Activated T-cell treated with anti-CD3 and anti-CD28 coated beads, Interleukin-2, amount 50 U/mL, for 4 hours (primary cell): Measurements from ENCODE around the gene ATN1. TPM values are rescaled to one million over a fixed set of nuclear protein-coding genes. Genes with fewer than 3 reads are reported as not detected.

Experiments used
- ATAC-seq, 2 donors: fragments of 200-7000 bp; cut with Tn5 transposase; one replicate each; pipeline ENCODE4 v1.10.0; 2021
- DNase-seq: peaks from one replicate; pipeline ENCODE4 v3.0.0-alpha.2; 2020
- H3K27me3 Mint-ChIP-seq: one replicate; pipeline ENCODE4 v1.8.0; 2021; ENCODE audit warnings: low read depth, mixed read lengths
- H3K36me3 Mint-ChIP-seq: one replicate; pipeline ENCODE4 v1.8.0; 2022; ENCODE audit warnings: mixed read lengths; ENCODE audit not compliant: insufficient read depth
- H3K4me1 Mint-ChIP-seq: one replicate; pipeline ENCODE4 v1.8.0; 2021; ENCODE audit warnings: low read depth, mixed read lengths
- H3K4me3 Mint-ChIP-seq: one replicate; pipeline ENCODE4 v1.8.0; 2021; ENCODE audit warnings: mild to moderate bottlenecking, moderate library complexity, mixed read lengths
- H3K9me3 Mint-ChIP-seq: one replicate; pipeline ENCODE4 v1.8.0; 2021; ENCODE audit warnings: mixed read lengths
- total RNA-seq, 3 donors: library from RNA; stranded (reverse); gene quantifications; one replicate each; pipeline ENCODE4 v1.2.1, GENCODE V29; 2021

Gene ATN1
- total RNA-seq, 3 donors from 2014 or later, result 65.8 to 73.9 (median 70.7) TPM

DNA sequence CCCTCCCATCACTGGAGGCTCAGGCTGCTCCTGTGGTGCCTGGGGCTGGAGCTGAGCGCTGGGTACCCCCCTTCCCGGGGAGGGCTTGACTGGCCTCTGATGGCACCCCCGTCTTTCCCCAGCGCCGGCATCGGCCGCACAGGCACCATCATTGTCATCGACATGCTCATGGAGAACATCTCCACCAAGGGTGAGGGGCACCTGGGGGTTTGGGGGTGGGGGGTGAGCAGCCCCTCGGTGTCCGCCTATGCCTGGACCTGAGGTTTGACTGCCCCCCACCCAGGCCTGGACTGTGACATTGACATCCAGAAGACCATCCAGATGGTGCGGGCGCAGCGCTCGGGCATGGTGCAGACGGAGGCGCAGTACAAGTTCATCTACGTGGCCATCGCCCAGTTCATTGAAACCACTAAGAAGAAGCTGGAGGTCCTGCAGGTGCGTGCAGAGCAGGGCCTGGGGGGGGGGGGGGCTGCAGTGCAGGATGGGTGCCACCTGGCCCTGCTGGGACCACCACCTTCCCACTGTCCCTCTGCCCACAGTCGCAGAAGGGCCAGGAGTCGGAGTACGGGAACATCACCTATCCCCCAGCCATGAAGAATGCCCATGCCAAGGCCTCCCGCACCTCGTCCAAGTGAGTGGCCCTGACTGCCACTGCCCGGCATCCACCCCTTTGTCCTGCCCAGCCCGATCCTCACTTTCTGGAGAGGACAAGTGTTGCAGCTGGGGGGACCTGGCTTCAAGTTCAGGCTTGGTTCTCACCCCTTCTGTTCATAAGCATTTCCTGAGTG, 32.2 kb downstream of the ATN1 start:
- Mint-ChIP-seq H3K36me3 (peaks cover 36% of the 10 kb centered on the region), H3K27me3 (no peaks in the 10 kb centered on the region), H3K4me3 (peak overlapping the region; percentile 91), H3K9me3 (no peaks in the 10 kb centered on the region), H3K4me1 (peaks cover 85% of the 10 kb centered on the region)
- DNase-seq, result no peak
- ATAC-seq, result no peak

DNA sequence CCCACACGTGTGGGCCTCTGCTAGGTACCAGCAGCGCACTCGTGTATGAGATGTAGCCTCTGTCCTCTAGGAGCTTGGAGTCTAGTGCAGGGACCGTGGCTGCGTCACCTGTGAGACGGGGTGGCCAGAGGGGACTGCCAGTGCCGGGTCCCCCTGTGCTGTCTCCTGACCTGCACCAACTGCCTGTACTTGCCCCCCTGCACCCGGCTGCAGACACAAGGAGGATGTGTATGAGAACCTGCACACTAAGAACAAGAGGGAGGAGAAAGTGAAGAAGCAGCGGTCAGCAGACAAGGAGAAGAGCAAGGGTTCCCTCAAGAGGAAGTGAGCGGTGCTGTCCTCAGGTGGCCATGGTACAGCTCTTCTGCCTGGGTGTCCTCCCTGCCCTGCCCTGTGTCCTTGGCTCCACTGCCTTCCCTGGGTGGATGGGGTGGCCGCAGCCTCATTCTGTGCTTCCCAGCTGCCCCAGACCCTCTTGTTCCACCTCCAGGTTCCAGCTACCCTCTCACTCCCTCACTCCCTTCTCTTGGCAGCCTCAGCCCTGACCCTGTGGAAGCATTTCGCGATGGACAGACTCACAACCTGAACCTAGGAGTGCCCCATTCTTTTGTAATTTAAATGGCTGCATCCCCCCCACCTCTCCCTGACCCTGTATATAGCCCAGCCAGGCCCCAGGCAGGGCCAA, 33.0 kb downstream of the ATN1 start:
- ATAC-seq, result peak in 1 of 2 donors; percentile 2
- no peak for DNase-seq
- peaks cover 86% of the 10 kb centered on the region for H3K4me1 Mint-ChIP-seq
- H3K4me3 Mint-ChIP-seq, result peak overlapping the region; percentile 78
- H3K36me3 Mint-ChIP-seq, result peaks cover 40% of the 10 kb centered on the region
- no peaks in the 10 kb centered on the region for H3K9me3 Mint-ChIP-seq
- H3K27me3 Mint-ChIP-seq, result no peaks in the 10 kb centered on the region

DNA sequence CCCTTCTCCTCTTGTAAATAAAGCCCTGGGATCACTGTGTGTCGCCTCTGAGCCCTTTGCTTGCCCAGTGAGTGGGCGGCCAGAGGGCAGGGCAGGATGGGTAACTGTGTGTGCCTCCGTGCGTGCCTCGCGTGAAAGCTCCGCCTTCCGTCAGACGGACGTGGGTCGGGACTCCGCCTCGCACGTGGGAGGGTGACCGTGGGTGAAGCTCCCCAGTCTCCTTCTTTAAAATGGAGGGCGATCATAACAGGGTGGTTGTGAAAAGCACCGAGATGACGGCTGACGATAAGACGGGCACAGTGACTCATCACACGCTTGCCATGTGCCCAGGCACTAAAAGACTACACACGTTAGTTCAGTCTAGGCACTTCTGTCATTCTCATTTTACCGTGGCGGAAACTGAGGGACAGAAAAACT, 33.5 kb downstream of the ATN1 start:
- Mint-ChIP-seq H3K9me3 (no peaks in the 10 kb centered on the region), H3K27me3 (no peaks in the 10 kb centered on the region), H3K36me3 (peaks cover 38% of the 10 kb centered on the region), H3K4me3 (peak overlapping the region; percentile 78), H3K4me1 (peaks cover 85% of the 10 kb centered on the region)
- peak; percentile 76 to 77 for ATAC-seq
- peak; percentile 96 for DNase-seq

DNA sequence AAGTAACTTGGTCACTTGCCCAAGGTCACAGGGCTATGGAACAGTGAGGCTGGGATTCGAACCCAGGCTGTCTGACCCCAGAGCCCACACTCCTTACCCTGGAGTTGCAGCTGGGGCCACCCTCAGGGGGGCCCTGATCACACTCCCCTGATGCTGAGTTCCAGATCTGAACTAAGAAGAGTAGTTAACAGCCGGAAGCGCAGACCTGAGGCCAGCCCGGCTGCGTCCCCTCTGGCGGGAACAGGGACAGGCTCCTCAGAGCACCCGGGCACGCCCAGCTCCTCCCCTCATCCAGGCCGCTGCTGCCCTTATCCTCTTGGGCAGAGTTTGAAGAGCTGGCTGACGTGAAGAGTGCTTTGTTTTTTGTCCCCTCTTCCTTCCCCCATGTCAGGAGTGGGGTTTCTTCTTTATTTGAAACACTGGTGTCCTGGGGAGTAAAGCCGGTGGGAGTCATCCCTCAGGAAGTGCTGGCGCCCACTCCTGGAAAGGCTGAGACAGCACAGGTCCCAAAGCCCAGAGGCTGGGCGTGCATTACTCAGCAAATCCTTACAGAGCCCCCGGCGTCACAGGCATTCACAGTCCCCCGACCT, 34.0 kb downstream of the ATN1 start:
- Mint-ChIP-seq H3K9me3 (no peaks in the 10 kb centered on the region), H3K27me3 (no peaks in the 10 kb centered on the region), H3K36me3 (peaks cover 36% of the 10 kb centered on the region), H3K4me3 (peak overlapping the region; percentile 78), H3K4me1 (peaks cover 82% of the 10 kb centered on the region)
- ATAC-seq (peak; percentile 38 to 42), DNase-seq (peak; percentile 36)

DNA sequence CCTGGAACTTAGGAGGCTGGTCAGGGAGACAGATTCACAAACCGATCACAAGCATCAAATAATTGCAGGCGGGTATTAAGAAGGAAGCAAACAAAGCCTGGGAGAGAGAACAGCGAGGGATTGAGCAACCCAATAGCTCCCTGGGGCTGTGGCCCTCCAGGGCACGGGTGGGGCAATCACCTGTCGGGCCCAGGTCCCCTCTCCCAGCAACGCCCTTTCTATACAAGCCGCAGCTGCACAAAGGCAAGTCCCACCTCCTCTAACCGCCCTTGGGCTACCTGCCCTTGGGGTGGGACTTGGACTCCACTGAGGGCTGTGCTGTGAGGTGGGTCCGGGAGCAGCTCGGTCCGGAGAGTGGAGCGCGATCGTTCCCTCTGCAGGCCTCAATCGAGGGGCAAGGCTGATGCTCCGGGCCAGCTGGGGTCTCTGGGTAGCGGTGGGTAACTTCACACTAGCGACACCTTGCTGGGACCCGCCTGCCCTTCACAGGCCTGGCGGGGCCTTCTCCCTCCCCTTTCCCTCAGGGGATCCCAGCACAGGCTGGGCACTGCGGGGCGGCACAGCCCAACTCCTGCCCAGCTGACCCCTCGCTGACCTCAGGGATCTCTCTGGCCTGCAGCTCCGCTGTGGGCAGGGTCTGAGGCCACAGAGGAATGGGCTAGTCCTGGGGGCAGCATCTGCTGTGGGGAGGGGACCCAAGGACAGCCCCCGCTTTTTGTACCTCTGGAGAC, 34.7 kb downstream of the ATN1 start:
- Mint-ChIP-seq H3K9me3 (no peaks in the 10 kb centered on the region), H3K4me1 (peaks cover 78% of the 10 kb centered on the region), H3K36me3 (peaks cover 31% of the 10 kb centered on the region), H3K4me3 (peak overlapping the region; percentile 78), H3K27me3 (no peaks in the 10 kb centered on the region)
- ATAC-seq (no peak), DNase-seq (peak; percentile 15)

DNA sequence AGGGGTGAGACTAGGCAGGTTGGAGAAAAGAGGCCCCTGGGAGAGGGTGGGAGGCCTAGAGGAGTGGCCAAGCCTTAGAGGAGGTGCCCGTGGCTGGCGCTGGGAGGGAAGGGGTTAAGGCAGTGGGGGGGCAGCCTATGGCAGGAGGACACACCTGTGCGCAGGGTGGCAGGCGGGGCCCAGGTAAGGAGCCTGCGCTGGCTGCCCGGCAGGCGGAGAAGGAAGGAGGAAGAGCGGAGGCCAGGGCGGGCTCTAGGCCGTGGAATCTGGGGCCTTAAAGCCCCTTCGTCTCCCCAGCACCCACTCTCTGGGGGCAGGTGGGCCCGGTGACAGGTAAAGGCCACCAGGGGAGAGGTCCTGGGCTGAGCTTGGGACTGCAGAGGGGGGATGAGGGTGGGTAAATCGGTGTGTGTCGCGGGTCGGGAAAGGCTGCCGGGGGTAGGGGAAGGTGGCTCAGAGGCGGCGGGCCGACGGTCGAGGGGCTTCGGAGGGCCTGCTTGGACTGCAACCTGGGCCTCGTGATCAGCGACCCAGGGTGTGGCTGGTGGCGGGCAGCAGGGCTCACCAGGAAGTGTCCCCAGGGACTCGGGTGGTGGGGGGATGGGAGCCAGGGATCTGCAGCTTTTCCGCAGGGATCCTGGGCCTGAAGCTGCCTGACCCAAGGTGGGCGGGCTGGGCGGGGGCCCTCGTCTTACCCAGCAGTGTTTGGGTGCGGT, 35.4 kb downstream of the ATN1 start:
- ATAC-seq (no peak), DNase-seq (peak; percentile 12)
- peaks cover 72% of the 10 kb centered on the region for H3K4me1 Mint-ChIP-seq
- H3K36me3 Mint-ChIP-seq, result peaks cover 35% of the 10 kb centered on the region
- H3K9me3 Mint-ChIP-seq, result no peaks in the 10 kb centered on the region
- H3K4me3 Mint-ChIP-seq, result no peak overlapping the region
- H3K27me3 Mint-ChIP-seq, result no peaks in the 10 kb centered on the region

DNA sequence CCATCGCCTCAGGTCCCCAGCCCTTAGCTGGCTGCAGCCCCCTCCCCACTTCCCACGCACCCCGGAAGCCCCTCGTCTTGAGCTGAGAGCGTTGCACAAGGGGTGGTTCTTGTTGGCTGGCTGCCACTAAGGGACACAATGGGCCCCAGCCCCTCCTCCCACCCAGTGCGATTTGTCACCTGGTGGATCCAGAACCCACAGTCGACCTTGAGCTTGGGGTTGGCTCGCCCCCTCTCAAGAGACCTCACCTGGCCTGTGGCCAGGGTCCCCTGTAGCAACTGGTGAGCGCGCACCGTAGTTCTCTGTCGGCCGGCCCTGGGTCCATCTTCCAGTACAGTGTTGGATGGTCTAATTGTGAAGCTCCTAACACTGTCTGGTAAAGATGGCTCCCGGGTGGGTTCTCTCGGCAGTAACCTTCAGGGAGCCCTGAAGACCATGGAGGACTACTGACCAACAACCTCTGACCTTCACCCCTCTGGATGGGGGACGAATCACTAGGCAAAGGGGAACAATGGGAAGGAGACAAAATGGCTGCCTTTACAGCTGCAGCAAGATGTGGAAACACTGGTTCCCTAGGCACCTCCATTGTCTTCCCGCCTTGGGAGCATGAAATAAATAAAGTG, 36.1 kb downstream of the ATN1 start:
- ATAC-seq (no peak), DNase-seq (no peak)
- no peak overlapping the region for H3K4me3 Mint-ChIP-seq
- H3K27me3 Mint-ChIP-seq, result no peaks in the 10 kb centered on the region
- peaks cover 71% of the 10 kb centered on the region for H3K4me1 Mint-ChIP-seq
- peaks cover 36% of the 10 kb centered on the region for H3K36me3 Mint-ChIP-seq
- no peaks in the 10 kb centered on the region for H3K9me3 Mint-ChIP-seq

DNA sequence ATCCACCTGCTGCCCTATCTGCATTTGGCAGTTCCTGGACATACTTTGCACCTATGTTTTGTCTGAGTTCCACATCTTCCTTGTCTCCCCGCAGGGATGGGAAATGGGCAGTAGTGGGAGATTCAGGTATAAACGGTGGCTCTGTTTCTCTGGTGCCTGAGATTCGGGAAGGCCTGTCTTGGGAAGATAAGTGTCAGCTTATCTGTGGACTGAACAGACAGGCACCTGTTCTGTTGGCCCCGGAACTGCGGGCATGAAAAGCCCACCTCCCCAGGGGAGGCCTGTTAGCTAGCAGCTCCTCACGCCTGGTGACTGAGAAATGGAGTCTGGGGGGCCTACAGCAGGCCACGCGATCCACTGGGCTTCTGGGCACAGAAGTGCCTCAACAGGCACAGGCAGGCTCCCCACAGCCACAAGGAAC, 36.9 kb downstream of the ATN1 start:
- Mint-ChIP-seq H3K9me3 (no peaks in the 10 kb centered on the region), H3K4me1 (peaks cover 68% of the 10 kb centered on the region)

DNA sequence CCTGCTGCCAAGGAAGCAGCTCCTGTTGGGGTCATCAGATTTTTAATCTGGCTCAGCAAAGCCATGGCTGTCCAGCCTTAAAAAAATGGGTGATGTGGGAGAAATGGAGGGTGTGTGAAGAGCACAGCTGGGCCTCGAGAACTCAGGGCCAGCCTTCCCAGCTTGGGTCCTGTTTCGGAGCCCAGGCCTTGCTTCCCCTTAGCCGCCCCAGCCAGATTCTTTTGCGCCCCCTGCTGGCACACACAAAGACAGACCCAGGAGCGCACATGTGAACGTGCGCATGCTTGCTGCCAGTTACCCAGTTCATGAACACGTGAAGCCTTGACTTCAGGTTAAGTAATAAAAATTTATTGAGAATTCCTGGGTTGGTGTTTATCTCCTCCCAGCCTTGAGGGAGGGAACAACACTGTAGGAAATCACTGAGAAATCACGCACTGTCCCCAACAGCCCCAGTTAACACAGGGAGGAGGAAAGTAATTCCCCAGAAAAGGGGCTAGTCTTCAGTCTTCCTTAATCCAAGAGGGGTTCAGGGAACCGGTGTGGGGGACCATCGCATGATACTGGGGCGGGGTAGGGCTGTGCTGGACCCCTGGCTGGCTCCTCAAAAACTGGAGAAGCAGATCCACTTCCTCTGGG, 37.4 kb downstream of the ATN1 start:
- Mint-ChIP-seq H3K4me3 (peak overlapping the region; percentile 24), H3K4me1 (peaks cover 63% of the 10 kb centered on the region)

More for the DNA sequence above, 36.9 kb downstream of the ATN1 start:
- Mint-ChIP-seq H3K27me3 (no peaks in the 10 kb centered on the region), H3K4me3 (no peak overlapping the region), H3K36me3 (peaks cover 35% of the 10 kb centered on the region)
- ATAC-seq (no peak), DNase-seq (no peak)

DNA sequence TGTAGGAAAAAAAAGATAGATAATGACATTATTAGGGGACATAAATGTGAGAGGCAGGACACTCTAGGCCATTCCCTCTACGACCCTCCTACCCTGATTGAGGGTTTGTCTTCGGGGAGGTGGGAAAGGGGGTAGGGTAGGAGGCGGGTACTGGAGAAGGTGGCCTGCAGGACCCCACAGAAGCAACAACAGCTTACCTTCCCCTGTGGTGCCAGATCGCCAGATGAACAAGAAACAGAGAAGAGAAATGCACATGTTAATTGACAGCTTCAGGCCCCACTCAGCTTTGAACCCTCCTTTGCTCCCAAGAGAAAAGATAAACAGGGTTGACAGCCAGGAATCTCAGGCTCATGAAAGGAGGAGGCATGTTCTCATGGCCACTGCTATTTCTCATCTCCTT, 38.0 kb downstream of the ATN1 start:
- Mint-ChIP-seq H3K9me3 (no peaks in the 10 kb centered on the region), H3K4me1 (peaks cover 57% of the 10 kb centered on the region), H3K4me3 (no peak overlapping the region), H3K27me3 (no peaks in the 10 kb centered on the region), H3K36me3 (peaks cover 35% of the 10 kb centered on the region)
- no peak for ATAC-seq
- DNase-seq, result no peak

More for the DNA sequence above, 37.4 kb downstream of the ATN1 start:
- DNase-seq, result peak; percentile 89
- no peaks in the 10 kb centered on the region for H3K27me3 Mint-ChIP-seq
- no peaks in the 10 kb centered on the region for H3K9me3 Mint-ChIP-seq
- peak; percentile 42 to 47 for ATAC-seq
- H3K36me3 Mint-ChIP-seq, result peaks cover 35% of the 10 kb centered on the region

DNA sequence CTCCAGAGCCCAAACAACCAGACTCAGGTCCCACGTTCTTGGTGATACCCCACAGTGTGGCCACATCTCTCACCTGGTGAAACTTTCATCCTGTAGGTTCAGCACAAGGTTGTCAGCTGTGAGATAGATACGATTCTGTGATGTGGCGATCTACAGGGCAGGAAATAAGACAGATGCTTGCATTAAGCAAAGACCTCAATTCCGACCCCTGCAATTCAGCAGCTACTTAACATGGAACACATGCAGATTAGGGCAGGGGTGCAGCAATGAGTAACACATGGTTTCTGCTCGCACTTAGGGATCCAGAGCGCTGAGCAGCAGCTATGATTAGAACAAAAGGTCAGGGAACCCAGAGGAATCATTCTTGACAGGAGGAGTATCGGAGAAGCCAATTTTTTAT, 38.6 kb downstream of the ATN1 start:
- peaks cover 52% of the 10 kb centered on the region for H3K4me1 Mint-ChIP-seq
- H3K36me3 Mint-ChIP-seq, result peaks cover 34% of the 10 kb centered on the region
- no peak for ATAC-seq
- no peaks in the 10 kb centered on the region for H3K27me3 Mint-ChIP-seq
- DNase-seq, result no peak
- H3K4me3 Mint-ChIP-seq, result peak overlapping the region; percentile 46
- H3K9me3 Mint-ChIP-seq, result no peaks in the 10 kb centered on the region

DNA sequence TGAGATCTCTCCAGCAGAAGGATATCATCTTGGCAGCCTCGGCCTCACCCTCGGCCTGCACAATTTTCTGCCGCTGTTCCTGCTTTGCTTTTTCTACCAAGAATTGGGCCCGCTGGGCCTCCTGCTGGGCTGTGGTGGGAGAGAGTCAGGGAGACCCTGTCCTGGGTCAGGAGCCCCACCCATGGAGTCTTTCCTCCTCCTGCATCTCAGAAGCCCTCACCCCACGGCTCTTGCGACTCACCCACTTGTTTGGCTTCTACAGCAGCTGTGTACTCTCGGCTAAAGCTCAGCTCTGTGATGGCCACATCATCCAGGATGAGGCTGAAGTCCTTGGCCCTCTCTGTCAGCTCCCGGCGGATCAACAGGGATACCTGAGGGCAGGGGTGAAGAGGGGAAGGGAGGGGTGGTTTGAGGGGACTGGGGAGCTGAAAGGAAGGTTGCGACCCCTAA, 39.9 kb downstream of the ATN1 start:
- ATAC-seq, result no peak
- Mint-ChIP-seq H3K27me3 (no peaks in the 10 kb centered on the region), H3K9me3 (no peaks in the 10 kb centered on the region), H3K4me3 (no peak overlapping the region), H3K4me1 (peaks cover 53% of the 10 kb centered on the region), H3K36me3 (peaks cover 39% of the 10 kb centered on the region)
- no peak for DNase-seq

DNA sequence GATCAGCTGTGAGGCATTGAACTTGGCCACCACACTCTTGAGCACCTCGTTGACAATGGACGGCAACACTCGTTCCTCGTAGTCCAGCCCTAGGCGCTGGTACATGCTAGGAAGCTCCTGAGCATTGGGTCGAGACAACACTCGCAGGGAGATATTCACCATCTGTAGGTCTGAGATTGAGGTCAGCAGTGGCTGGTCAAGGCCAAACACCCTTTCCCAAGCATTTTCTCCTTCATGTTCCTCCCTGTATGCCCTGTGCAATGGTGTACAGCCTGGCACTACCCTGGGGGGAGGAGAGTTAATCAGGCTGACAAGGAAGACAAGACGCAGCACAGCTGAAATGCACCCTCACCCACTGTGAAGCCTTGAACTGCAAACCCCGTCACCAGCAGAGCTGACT, 40.7 kb downstream of the ATN1 start:
- no peaks in the 10 kb centered on the region for H3K27me3 Mint-ChIP-seq
- no peak for DNase-seq
- H3K4me3 Mint-ChIP-seq, result peak overlapping the region; percentile 100
- H3K4me1 Mint-ChIP-seq, result peaks cover 60% of the 10 kb centered on the region
- H3K9me3 Mint-ChIP-seq, result no peaks in the 10 kb centered on the region
- peaks cover 39% of the 10 kb centered on the region for H3K36me3 Mint-ChIP-seq
- ATAC-seq, result no peak
